CD4-positive, CD25-positive, alpha-beta regulatory T cell (primary cell): Measurements from ENCODE around the gene FLNB. TPM values are rescaled to one million over a fixed set of nuclear protein-coding genes. Genes with fewer than 3 reads are reported as not detected.

Source experiments
- ATAC-seq, 2 donors: fragments of 150-1000 bp; cut with Tn5 transposase; one replicate each; pipeline ENCODE4 v1.10.0; 2021; ENCODE audit warnings: low read depth in 2 of 2, moderate number of reproducible peaks in 2 of 2, moderate library complexity in 1 of 2
- DNase-seq, 3 donors: peaks; one replicate each; pipeline versions ENCODE4 v3.0.0 to v3.0.0-alpha.2; 2012 to 2022; ENCODE audit warnings: mixed read lengths in 1 of 3
- H3K27ac ChIP-seq: one replicate; pipeline ENCODE4 v1.7.0; 2013; ENCODE audit warnings: mild to moderate bottlenecking, low read length; ENCODE audit not compliant: insufficient read depth, poor library complexity, severe bottlenecking
- H3K27me3 ChIP-seq: one replicate; pipeline ENCODE4 v1.7.0; 2013; ENCODE audit warnings: low read length; ENCODE audit not compliant: control insufficient read depth, insufficient read depth
- H3K36me3 ChIP-seq: one replicate; pipeline ENCODE4 v1.7.0; 2013; ENCODE audit warnings: mild to moderate bottlenecking, low read length, moderate library complexity; ENCODE audit not compliant: control insufficient read depth, insufficient read depth
- H3K4me1 ChIP-seq: 2 replicates; pipeline ENCODE4 v1.7.0; 2013; ENCODE audit warnings: mild to moderate bottlenecking, low read length; ENCODE audit not compliant: insufficient read depth, control insufficient read depth, poor library complexity, severe bottlenecking
- H3K4me3 ChIP-seq: one replicate; pipeline ENCODE4 v1.7.0; 2013; ENCODE audit warnings: low read depth, mild to moderate bottlenecking, low read length, moderate library complexity
- H3K9me3 ChIP-seq, 2 experiments: 1 replicate in 1 of 2; 2 replicates in 1 of 2; pipeline ENCODE4 v1.7.0; 2013; ENCODE audit warnings: low read length in 2 of 2, mild to moderate bottlenecking in 1 of 2, moderate library complexity in 1 of 2; ENCODE audit not compliant: control insufficient read depth in 2 of 2
- H3K27ac Mint-ChIP-seq, 3 donors: one replicate each; pipeline ENCODE4 v1.8.0; 2020 to 2022; ENCODE audit warnings: mild to moderate bottlenecking in 3 of 3, mixed read lengths in 3 of 3, moderate library complexity in 2 of 3
- H3K27me3 Mint-ChIP-seq: one replicate; pipeline ENCODE4 v1.8.0; 2022; ENCODE audit warnings: mild to moderate bottlenecking, mixed read lengths
- H3K36me3 Mint-ChIP-seq: one replicate; pipeline ENCODE4 v1.8.0; 2020; ENCODE audit warnings: mixed read lengths
- H3K4me1 Mint-ChIP-seq, 4 donors: one replicate each; pipeline ENCODE4 v1.8.0; 2020 to 2022; ENCODE audit warnings: mixed read lengths in 4 of 4, mild to moderate bottlenecking in 1 of 4
- H3K4me3 Mint-ChIP-seq, 4 donors: one replicate each; pipeline ENCODE4 v1.8.0; 2020 to 2022; ENCODE audit warnings: mild to moderate bottlenecking in 4 of 4, mixed read lengths in 4 of 4, moderate library complexity in 3 of 4
- H3K9me3 Mint-ChIP-seq, 7 donors: one replicate each; pipeline ENCODE4 v1.8.0; 2020 to 2022; ENCODE audit warnings: mixed read lengths in 7 of 7, mild to moderate bottlenecking in 3 of 7, moderate library complexity in 2 of 7
- polyA plus RNA-seq, 4 donors: library from polyadenylated mRNA; unstranded; fragments of 300-500 nt; fragmentation: Illumina TruSeq; gene quantifications; one replicate each; pipeline ENCODE4 v1.2.3, GENCODE V29; 2021
- total RNA-seq: library from RNA; stranded (reverse); gene quantifications from one replicate; pipeline ENCODE4 v1.2.3, GENCODE V29; 2022

The FLNB gene
- total and polyA plus RNA-seq, 5 donors from 2014 or later = 8.9 to 40.8 (median 14.5) TPM

- Mint-ChIP-seq H3K4me1 (peaks cover 0 to 3% (median 2%) of the 10 kb centered on the region in 4 donors), H3K27me3 (peaks cover 4% of the 10 kb centered on the region), H3K4me3 (no peak overlapping the region), H3K9me3 (peaks cover 0 to 2% (median 0%) of the 10 kb centered on the region in 7 donors), H3K36me3 (no peaks in the 10 kb centered on the region), H3K27ac (peak overlapping the region in 1 of 3 donors; percentile 84)
- no peaks in the 10 kb centered on the region for H3K27me3 ChIP-seq
- ATAC-seq = no peak
- no peaks in the 10 kb centered on the region for H3K36me3 ChIP-seq
- H3K27ac ChIP-seq = no peak overlapping the region
- H3K4me3 ChIP-seq = no peak overlapping the region
- no peak for DNase-seq
- no peaks in the 10 kb centered on the region for H3K4me1 ChIP-seq
- no peaks in the 10 kb centered on the region for H3K9me3 ChIP-seq
These were observed 35.6 kb upstream of the FLNB start for GRCh38 chr3:57972531-57973111.

DNA sequence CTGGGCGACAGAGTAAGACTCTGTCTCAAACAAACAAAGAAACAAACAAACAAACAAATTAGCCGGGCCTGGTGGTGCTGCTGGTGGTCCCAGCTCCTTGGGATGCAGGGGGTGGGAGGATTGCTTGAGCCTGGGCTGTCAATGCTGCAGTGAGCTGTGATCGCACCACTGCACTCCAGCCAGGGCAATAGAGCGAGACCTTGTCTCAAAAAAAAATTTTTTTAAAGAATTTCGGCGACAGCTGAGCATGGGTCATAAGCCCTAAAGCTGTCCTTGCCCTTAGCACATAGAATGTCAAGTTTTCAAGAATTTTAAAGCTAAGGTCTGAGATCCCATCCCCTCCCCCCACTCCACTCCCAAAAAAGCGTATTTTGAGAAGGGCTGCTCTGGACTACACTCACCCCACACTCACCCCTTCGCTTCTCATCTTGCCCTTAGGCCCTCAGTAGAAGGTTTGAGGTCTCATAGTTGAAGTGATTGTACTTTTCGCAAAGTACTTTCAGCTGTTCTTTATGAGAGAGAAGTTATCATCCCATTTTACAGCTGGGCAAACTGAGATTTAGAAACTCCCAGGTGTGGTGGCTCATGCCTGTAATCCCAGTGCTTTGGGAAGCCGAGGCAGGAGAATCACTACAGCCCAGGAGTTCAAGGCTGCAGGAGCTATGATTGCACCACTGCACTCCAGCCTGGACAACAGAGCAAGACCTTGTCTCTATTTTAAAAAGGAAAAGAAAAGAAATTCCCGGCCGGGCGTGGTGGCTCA, 34.3 kb upstream of the FLNB start:
- H3K4me3 ChIP-seq = no peak overlapping the region
- H3K36me3 ChIP-seq = no peaks in the 10 kb centered on the region
- H3K27me3 ChIP-seq = no peaks in the 10 kb centered on the region
- H3K9me3 ChIP-seq = no peaks in the 10 kb centered on the region
- Mint-ChIP-seq H3K36me3 (no peaks in the 10 kb centered on the region), H3K4me3 (no peak overlapping the region), H3K27me3 (peaks cover 9% of the 10 kb centered on the region), H3K9me3 (peaks cover 0 to 1% (median 0%) of the 10 kb centered on the region in 7 donors), H3K27ac (no peak overlapping the region), H3K4me1 (peaks cover 0 to 6% (median 0%) of the 10 kb centered on the region in 4 donors)
- no peak for DNase-seq
- no peak for ATAC-seq
- no peak overlapping the region for H3K27ac ChIP-seq
- no peaks in the 10 kb centered on the region for H3K4me1 ChIP-seq

GRCh38 chr3:57974796-57975388, 33.3 kb upstream of the FLNB start:
- ATAC-seq (no peak), DNase-seq (no peak)
- Mint-ChIP-seq H3K27me3 (peaks cover 9% of the 10 kb centered on the region), H3K9me3 (peaks cover 0 to 1% (median 0%) of the 10 kb centered on the region in 7 donors), H3K4me3 (no peak overlapping the region), H3K36me3 (no peaks in the 10 kb centered on the region), H3K27ac (peak overlapping the region in 1 of 3 donors; percentile 39), H3K4me1 (peaks cover 0 to 6% (median 0%) of the 10 kb centered on the region in 4 donors)
- H3K36me3 ChIP-seq = no peaks in the 10 kb centered on the region
- no peak overlapping the region for H3K4me3 ChIP-seq
- no peaks in the 10 kb centered on the region for H3K27me3 ChIP-seq
- no peak overlapping the region for H3K27ac ChIP-seq
- no peaks in the 10 kb centered on the region for H3K4me1 ChIP-seq
- no peaks in the 10 kb centered on the region for H3K9me3 ChIP-seq

- Mint-ChIP-seq H3K27me3 (peaks cover 5% of the 10 kb centered on the region), H3K4me1 (peaks cover 0 to 10% (median 1%) of the 10 kb centered on the region in 4 donors), H3K9me3 (peaks cover 0 to 1% (median 0%) of the 10 kb centered on the region in 7 donors), H3K36me3 (no peaks in the 10 kb centered on the region), H3K27ac (peak overlapping the region in 1 of 3 donors; percentile 14), H3K4me3 (no peak overlapping the region)
- Histone ChIP-seq H3K4me1 (no peaks in the 10 kb centered on the region), H3K36me3 (no peaks in the 10 kb centered on the region), H3K4me3 (no peak overlapping the region), H3K27ac (no peak overlapping the region), H3K27me3 (no peaks in the 10 kb centered on the region), H3K9me3 (no peaks in the 10 kb centered on the region)
- ATAC-seq = no peak
- no peak for DNase-seq
These were observed 30.4 kb upstream of the FLNB start for GRCh38 chr3:57977818-57978235.

GRCh38 chr3:57978316-57978715, 29.9 kb upstream of the FLNB start:
- no peak for ATAC-seq
- H3K4me3 Mint-ChIP-seq = no peak overlapping the region
- Histone ChIP-seq H3K4me3 (no peak overlapping the region), H3K4me1 (peaks cover 3% of the 10 kb centered on the region), H3K36me3 (no peaks in the 10 kb centered on the region), H3K27ac (no peak overlapping the region), H3K27me3 (no peaks in the 10 kb centered on the region), H3K9me3 (no peaks in the 10 kb centered on the region)
- H3K9me3 Mint-ChIP-seq = peaks cover 0 to 1% (median 0%) of the 10 kb centered on the region in 7 donors
- H3K27me3 Mint-ChIP-seq = peaks cover 5% of the 10 kb centered on the region
- H3K36me3 Mint-ChIP-seq = no peaks in the 10 kb centered on the region
- no peak overlapping the region for H3K27ac Mint-ChIP-seq
- no peak for DNase-seq
- H3K4me1 Mint-ChIP-seq = peaks cover 0 to 10% (median 3%) of the 10 kb centered on the region in 4 donors

DNA sequence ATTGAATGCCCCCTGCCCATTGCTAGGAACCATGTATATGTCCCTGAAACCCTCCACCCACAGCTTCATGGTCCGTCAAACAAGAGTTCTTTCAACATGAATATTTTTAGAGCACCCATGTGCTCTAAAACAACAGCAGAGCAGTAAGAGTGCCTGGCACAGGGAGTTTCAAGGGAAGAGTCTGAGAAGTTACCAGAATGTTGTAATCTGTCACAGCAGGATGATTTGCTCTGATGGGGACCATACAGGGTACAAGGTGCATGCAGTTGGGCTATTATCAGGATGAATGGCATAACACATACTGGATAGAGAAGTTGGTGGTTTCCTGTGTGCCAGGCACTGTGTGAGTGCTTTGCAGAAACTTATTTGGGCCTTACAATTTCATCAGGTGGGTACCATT, 27.8 kb upstream of the FLNB start:
- Mint-ChIP-seq H3K4me1 (peaks cover 7 to 21% (median 13%) of the 10 kb centered on the region in 4 donors), H3K27ac (no peak overlapping the region), H3K9me3 (peaks cover 0 to 1% (median 0%) of the 10 kb centered on the region in 7 donors), H3K27me3 (peaks cover 5% of the 10 kb centered on the region), H3K4me3 (no peak overlapping the region), H3K36me3 (no peaks in the 10 kb centered on the region)
- Histone ChIP-seq H3K27ac (no peak overlapping the region), H3K9me3 (no peaks in the 10 kb centered on the region), H3K36me3 (no peaks in the 10 kb centered on the region), H3K4me1 (peaks cover 11% of the 10 kb centered on the region), H3K27me3 (no peaks in the 10 kb centered on the region), H3K4me3 (no peak overlapping the region)
- no peak for DNase-seq
- no peak for ATAC-seq

DNA sequence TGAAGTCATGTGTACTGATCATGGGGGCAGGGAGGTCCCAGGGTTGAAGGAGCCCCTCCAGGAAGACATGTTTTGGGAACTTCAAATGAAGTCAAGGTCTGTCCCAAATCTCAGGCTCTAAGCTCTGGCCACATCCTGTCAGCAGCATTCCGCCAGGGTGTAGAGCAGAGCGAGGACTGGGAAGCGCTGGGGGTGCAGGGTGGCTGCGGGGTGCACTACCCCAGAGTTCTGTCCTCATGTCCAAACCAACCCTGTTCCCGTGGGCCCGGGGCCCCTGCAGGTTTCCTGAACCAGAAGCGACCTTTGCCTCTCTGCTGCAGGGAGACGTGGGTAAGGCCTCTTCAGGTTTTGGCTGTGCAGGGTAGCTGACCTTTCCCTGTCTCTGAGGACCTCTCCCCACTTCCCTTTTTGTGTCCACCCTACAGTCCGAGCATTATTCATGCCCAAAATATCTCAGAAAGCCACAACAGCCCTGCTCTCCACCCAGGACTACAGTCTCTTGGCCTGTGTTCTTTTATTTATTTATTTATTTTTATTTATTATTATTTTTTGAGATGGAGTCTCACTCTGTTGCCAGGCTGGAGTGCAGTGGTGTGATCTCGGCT, 26.6 kb upstream of the FLNB start:
- no peaks in the 10 kb centered on the region for H3K36me3 ChIP-seq
- peaks cover 0 to 1% (median 0%) of the 10 kb centered on the region in 7 donors for H3K9me3 Mint-ChIP-seq
- H3K4me3 Mint-ChIP-seq = no peak overlapping the region
- H3K27me3 ChIP-seq = no peaks in the 10 kb centered on the region
- H3K27me3 Mint-ChIP-seq = peaks cover 5% of the 10 kb centered on the region
- no peak overlapping the region for H3K27ac ChIP-seq
- no peak for DNase-seq
- H3K4me1 ChIP-seq = peaks cover 11% of the 10 kb centered on the region
- H3K27ac Mint-ChIP-seq = no peak overlapping the region
- no peak for ATAC-seq
- H3K9me3 ChIP-seq = no peaks in the 10 kb centered on the region
- H3K4me3 ChIP-seq = no peak overlapping the region
- peaks cover 7 to 21% (median 13%) of the 10 kb centered on the region in 4 donors for H3K4me1 Mint-ChIP-seq
- H3K36me3 Mint-ChIP-seq = no peaks in the 10 kb centered on the region
